K562 (cell line): Measurements from ENCODE around the gene UNC119B. TPM values are rescaled to one million over a fixed set of nuclear protein-coding genes. Genes with fewer than 3 reads are reported as not detected.

Experiments
- ATAC-seq: fragments of 200-7000 bp; cut with Tn5 transposase; 3 replicates; pipeline ENCODE4 v1.9.1; 2020; ENCODE audit warnings: moderate library complexity
- BruUV-seq: library from RNA; stranded (reverse); fragments of 400-500 nt; replicated peaks from 2 replicates; lab custom pipeline; 2021; lab: Mats Ljungman, UMichigan
- CTCF ChIA-PET: fragments of 300-600 bp; formaldehyde crosslinking; extraction: SDS; loops from one replicate; lab custom pipeline; 2021; ENCODE audit warnings: low intra/inter-chr PET ratio; lab: Yijun Ruan, JAX
- POLR2A ChIA-PET: fragments of 300-600, 350-650 bp; sonication (Branson Sonifier 250); formaldehyde crosslinking; extraction: SDS; loops from one replicate; lab custom pipeline; 2021; ENCODE audit warnings: antibody characterized with exemption, inconsistent platforms; lab: Yijun Ruan, JAX
- DNase-seq, 4 experiments: peaks; one replicate each; pipeline versions ENCODE4 v3.0.0 to v3.0.0-alpha.2; 2011 to 2018; ENCODE audit warnings: low spot score in 3 of 4, mixed read lengths in 3 of 4; ENCODE audit errors: extremely low read depth in 1 of 4
- FAIRE-seq: peaks from 2 replicates; lab custom pipeline; 2011; peaks lifted over from hg19 to GRCh38; lab: Jason Lieb, UNC
- H2AFZ ChIP-seq: 2 replicates; pipeline ENCODE4 v1.6.0; 2011; ENCODE audit warnings: low read depth, low read length, control low read depth, inconsistent platforms
- H3K27ac ChIP-seq: fragments of 200-600 bp; 3 replicates; pipeline ENCODE4 v1.8.0; 2011; ENCODE audit warnings: low read depth, mild to moderate bottlenecking, control low read depth, inconsistent platforms, low read length, moderate library complexity, mixed read lengths; ENCODE audit errors: extremely low read depth
- H3K27me3 ChIP-seq, 2 experiments: fragments of 300-600 bp in 1 of 2; 2 replicates in 1 of 2; 3 replicates in 1 of 2; pipeline versions ENCODE4 v1.6.0 to v1.8.0; 2011; ENCODE audit warnings: inconsistent platforms in 2 of 2, low read length in 2 of 2, mild to moderate bottlenecking in 1 of 2, mixed read lengths in 1 of 2, moderate library complexity in 1 of 2; ENCODE audit not compliant: control insufficient read depth in 2 of 2, insufficient read depth in 2 of 2
- H3K36me3 ChIP-seq: fragments of 300-600 bp; 3 replicates; pipeline ENCODE4 v1.8.0; 2011; ENCODE audit warnings: mild to moderate bottlenecking, low read length, inconsistent platforms; ENCODE audit not compliant: control insufficient read depth, insufficient read depth
- H3K4me1 ChIP-seq, 2 experiments: fragments of 200-600 bp in 1 of 2; replicated peaks in 1 of 2; 2 replicates in 1 of 2; 3 replicates in 1 of 2; pipeline versions ENCODE4 v1.5.1 to v1.8.0; 2011; ENCODE audit warnings: inconsistent platforms in 2 of 2, low read length in 2 of 2, mild to moderate bottlenecking in 1 of 2, mixed read lengths in 1 of 2, moderate library complexity in 1 of 2; ENCODE audit not compliant: control insufficient read depth in 2 of 2, insufficient read depth in 2 of 2
- H3K4me2 ChIP-seq: 2 replicates; pipeline ENCODE4 v1.6.1; 2011; ENCODE audit warnings: low read length, control low read depth, inconsistent platforms, mixed read lengths; ENCODE audit not compliant: insufficient read depth
- H3K4me3 ChIP-seq: fragments of 200-600 bp; sonication (generic), shearing (Covaris generic); 2 replicates; pipeline ENCODE4 v1.5.1; 2016; ENCODE audit warnings: control low read depth, inconsistent platforms
- H3K79me2 ChIP-seq: fragments of 200-600 bp; 3 replicates; pipeline ENCODE4 v1.8.0; 2011; ENCODE audit warnings: low read length, inconsistent platforms; ENCODE audit not compliant: control insufficient read depth, insufficient read depth
- H3K9ac ChIP-seq, 2 experiments: 2 replicates each; pipeline versions ENCODE4 v1.6.0 to v1.6.1; 2011; ENCODE audit warnings: low read depth in 2 of 2, low read length in 2 of 2, control low read depth in 1 of 2, inconsistent platforms in 1 of 2, mild to moderate bottlenecking in 1 of 2, mixed read lengths in 1 of 2; ENCODE audit not compliant: insufficient read depth in 1 of 2
- H3K9me1 ChIP-seq: one replicate; pipeline ENCODE4 v1.6.0; 2011; ENCODE audit warnings: inconsistent platforms, mild to moderate bottlenecking, low read length, moderate library complexity; ENCODE audit not compliant: control insufficient read depth, insufficient read depth
- H3K9me3 ChIP-seq: replicated peaks from 2 replicates; pipeline ENCODE4 v1.5.1; 2011; ENCODE audit warnings: low read depth, low read length, inconsistent platforms; ENCODE audit not compliant: control insufficient read depth, insufficient read depth
- H4K20me1 ChIP-seq: replicated peaks from 2 replicates; pipeline ENCODE4 v1.6.1; 2011; ENCODE audit warnings: low read length, inconsistent platforms, mixed read lengths; ENCODE audit not compliant: control insufficient read depth, insufficient read depth
- CLOCK ChIP-seq: fragments of 250-450 bp; sonication (Bioruptor Pico); IDR thresholded peaks from 2 replicates; pipeline ENCODE4 v1.4.0; 2020; ENCODE audit warnings: mild to moderate bottlenecking, moderate library complexity, borderline replicate concordance
- CTBP1 ChIP-seq: fragments of 450-650 bp; IDR thresholded peaks from 2 replicates; pipeline ENCODE4 v1.6.1; 2016; ENCODE audit warnings: borderline replicate concordance
- DACH1 ChIP-seq: fragments of 450-650 bp; IDR thresholded peaks from 2 replicates; pipeline ENCODE4 v1.6.1; 2018; ENCODE audit not compliant: partially characterized antibody
- GATA2 ChIP-seq: sonication (generic); formaldehyde crosslinking; IDR thresholded peaks from 2 replicates; pipeline ENCODE4 v1.4.0; 2020; ENCODE audit warnings: mild to moderate bottlenecking, missing genetic modification reagents
- KLF16 ChIP-seq: IDR thresholded peaks from 2 replicates; pipeline ENCODE4 v1.6.1; 2016; ENCODE audit warnings: antibody characterized with exemption
- MBD1 ChIP-seq: fragments of 250-450 bp; sonication (Bioruptor Pico); IDR thresholded peaks from 2 replicates; pipeline ENCODE4 v1.8.0; 2022; ENCODE audit warnings: inconsistent platforms
- MEIS2 ChIP-seq: fragments of 450-650 bp; IDR thresholded peaks from 2 replicates; pipeline ENCODE4 v1.6.1; 2014; ENCODE audit warnings: mild to moderate bottlenecking; ENCODE audit not compliant: partially characterized antibody
- NCOA6 ChIP-seq: fragments of 450-650 bp; IDR thresholded peaks from 2 replicates; pipeline ENCODE4 v1.6.1; 2017; ENCODE audit warnings: mild to moderate bottlenecking
- NCOR1 ChIP-seq: fragments of 450-650 bp; IDR thresholded peaks from 2 replicates; pipeline ENCODE4 v1.6.1; 2016; ENCODE audit warnings: mild to moderate bottlenecking, moderate library complexity
- NRF1 ChIP-seq, 2 experiments: fragments of 450-650 bp; IDR thresholded peaks in 1 of 2; conservative IDR thresholded peaks in 1 of 2; 2 replicates each; pipeline ENCODE4 v1.6.1; 2014; ENCODE audit warnings: mild to moderate bottlenecking in 2 of 2
- RFX1 ChIP-seq: fragments of 450-650 bp; IDR thresholded peaks from 2 replicates; pipeline ENCODE4 v1.6.1; 2016; ENCODE audit warnings: mild to moderate bottlenecking, moderate library complexity
- SIN3A ChIP-seq, 2 experiments: fragments of 150-350 bp in 1 of 2; IDR thresholded peaks; 2 replicates each; pipeline ENCODE4 v1.6.1; 2011 to 2016; ENCODE audit warnings: borderline replicate concordance in 2 of 2, low read depth in 2 of 2, low read length in 2 of 2, mild to moderate bottlenecking in 2 of 2, moderate library complexity in 2 of 2; ENCODE audit not compliant: control insufficient read depth in 1 of 2
- SOX6 ChIP-seq: fragments of 450-650 bp; IDR thresholded peaks from 2 replicates; pipeline ENCODE4 v1.6.1; 2014; ENCODE audit warnings: mild to moderate bottlenecking
- TEAD1 ChIP-seq, 2 experiments: fragments of 450-650 bp in 1 of 2; sonication (generic) in 1 of 2; formaldehyde crosslinking; IDR thresholded peaks; 2 replicates each; pipeline versions ENCODE4 v1.4.0 to v1.8.0; 2020 to 2022; ENCODE audit warnings: mild to moderate bottlenecking in 2 of 2, missing genetic modification reagents in 1 of 2
- ZNF134 ChIP-seq: fragments of 250-450 bp; sonication (Bioruptor Pico); conservative IDR thresholded peaks from 2 replicates; pipeline ENCODE4 v1.4.0; 2020
- ZNF655 ChIP-seq: fragments of 250-450 bp; sonication (Bioruptor Pico); IDR thresholded peaks from 2 replicates; pipeline ENCODE4 v1.5.0; 2021
- ZNF695 ChIP-seq: fragments of 450-650 bp; formaldehyde crosslinking; IDR thresholded peaks from 2 replicates; pipeline ENCODE4 v1.4.0; 2020; ENCODE audit warnings: mild to moderate bottlenecking, moderate library complexity
- ZSCAN29 ChIP-seq: fragments of 450-650 bp; IDR thresholded peaks from 2 replicates; pipeline ENCODE4 v1.6.1; 2017
- WGBS: fragments of 100-300 bp; shearing (Covaris generic); methylation state at CpG from one replicate; pipeline ENCODE4 v1.1.6; 2016; ENCODE audit warnings: low coverage, mixed read lengths; ENCODE audit not compliant: insufficient coverage; ENCODE audit errors: missing lambda C conversion rate; 5-methylcytosine and 5-hydroxymethylcytosine counted together
- in situ Hi-C: fragments of 300-500 bp; cut with MboI; formaldehyde crosslinking; loops from 4 replicates; pipeline ENCODE4 v1.15.0; 2018; ENCODE audit warnings: inconsistent platforms, mixed read lengths
- intact Hi-C: fragments of 100-400 bp; cut with micrococcal nuclease; formaldehyde crosslinking; loops from 2 replicates; pipeline ENCODE4 v1.14.2; 2022
- polyA plus RNA-seq, 8 experiments: library from polyadenylated mRNA; depleted of rRNA in 4 of 8; stranded (reverse) in 5 of 8; unstranded in 3 of 8; fragments of >200 nt; fragmentation: Nextera tagmentation in 2 of 8; fragmentation: Illumina TruSeq in 1 of 8; extraction: Ambion mirVana in 2 of 8; extraction: Trizol in 1 of 8; gene quantifications; 2 replicates each; pipeline versions ENCODE4 v1.2.1 to v1.2.3, GENCODE V29; 2011 to 2014; ENCODE audit warnings: inconsistent platforms in 1 of 8, missing spikeins in 1 of 8
- total RNA-seq, 7 experiments: library from RNA; depleted of rRNA in 6 of 7; stranded (reverse); fragments of >200 nt in 6 of 7; fragmentation: Illumina TruSeq in 2 of 7; extraction: Trizol in 2 of 7; gene quantifications; 2 replicates each; pipeline versions ENCODE4 v1.2.1 to v1.2.3, GENCODE V29; 2011 to 2021; ENCODE audit warnings: low replicate concordance in 1 of 7

UNC119B gene
- total and polyA plus RNA-seq, 9 of the 15 experiments (the other 6 are each of a cell fraction or from before 2014, with no cell fraction given): 4.0 to 34.5 (median 15.1) TPM

- TF ChIP-seq CTBP1 (no peak), NCOR1 (no peak), KLF16 (no peak), ZNF695 (CRISPR knock-in tag) (no peak)
These were observed 19.3 kb upstream of the UNC119B start (continued) for GRCh38 chr12:120690978-120691377.

- CTCF ChIA-PET: no interaction called here
- in situ Hi-C loops: no loop called here
- H3K4me3 ChIP-seq: no peak overlapping the region
- TF ChIP-seq SIN3A (IDR thresholded peaks at IDR 0.05; ENCODE audit: borderline replicate concordance in 2 of 2, control insufficient read depth in 1 of 2, low read depth in 2 of 2, low read length in 2 of 2) (no peak), GATA2 (0 out of 2 replicates have a peak, but pooled peaks have one; percentile 11), TEAD1 (CRISPR knock-in tag; IDR thresholded peaks at IDR 0.05) (no peak), CLOCK (CRISPR knock-in tag) (no peak), SOX6 (peak; percentile 13; the same call in 1 of the 2 replicates), NRF1 (conservative IDR thresholded peaks at IDR 0.05 in 1 of 2, IDR thresholded peaks at IDR 0.05 in 1 of 2) (no peak), ZSCAN29 (no peak), MEIS2 (peak; percentile 11), DACH1 (no peak), RFX1 (no peak), NCOA6 (no peak), MBD1 (CRISPR knock-in tag) (no peak), ZNF134 (CRISPR knock-in tag) (no peak), ZNF655 (no peak)
These were observed 17.7 kb upstream of the UNC119B start for GRCh38 chr12:120692524-120693033.

More at GRCh38 chr12:120692524-120693033, 17.7 kb upstream of the UNC119B start:
- H3K9ac ChIP-seq: no peak overlapping the region
- no peaks in the 10 kb centered on the region for H3K9me1 ChIP-seq
- intact Hi-C loops: no loop called here
- no peak overlapping the region for H3K4me2 ChIP-seq
- ATAC-seq (no peak), DNase-seq (no peak), FAIRE-seq (no peak)
- BruUV-seq: no TSS peak
- H4K20me1 ChIP-seq: peaks cover 19% of the 10 kb centered on the region
- no peak overlapping the region for H3K27ac ChIP-seq
- H3K36me3 ChIP-seq: peaks cover 69% of the 10 kb centered on the region
- H3K9me3 ChIP-seq: no peaks in the 10 kb centered on the region
- 81% methylated on average over 11 of the region's 11 CpGs for WGBS
- peaks cover 58% of the 10 kb centered on the region for H3K79me2 ChIP-seq
- H2AFZ ChIP-seq: no peak overlapping the region
- H3K27me3 ChIP-seq: no peaks in the 10 kb centered on the region
- POLR2A ChIA-PET: interaction anchor here (0.8 kb wide), 1 partner anchor 9 kb away, joined by 3 read pairs; no protein-coding TSS in a partner anchor
- peaks cover 7 to 19% of the 10 kb centered on the region in 2 experiments; a peak in 3 of 5 replicates for H3K4me1 ChIP-seq
